K562 (cell line): ENCODE data around the gene SART3. TPM values are rescaled to one million over a fixed set of nuclear protein-coding genes. Genes with fewer than 3 reads are reported as not detected.
A peak's percentile ranks its signal among the peaks of the same experiment; 100 is the strongest.

Experiments used
- CHCHD3 ChIP-seq: fragments of 250-450 bp; sonication (Bioruptor Pico); IDR thresholded peaks from 2 replicates; pipeline ENCODE4 v2.1.2; 2022; ENCODE audit warnings: mild to moderate bottlenecking
- CREB3L1 ChIP-seq: fragments of 450-650 bp; IDR thresholded peaks from 2 replicates; pipeline ENCODE4 v1.6.1; 2014; ENCODE audit warnings: low read depth, mild to moderate bottlenecking, moderate library complexity, borderline replicate concordance
- DDX20 ChIP-seq: fragments of 450-650 bp; IDR thresholded peaks from 2 replicates; pipeline ENCODE4 v1.6.1; 2016; ENCODE audit warnings: missing genetic modification characterization, low read depth, mild to moderate bottlenecking, missing compliant biosample characterization, moderate library complexity
- FOXK1 ChIP-seq: sonication (generic); formaldehyde crosslinking; IDR thresholded peaks from 2 replicates; pipeline ENCODE4 v1.8.0; 2022; ENCODE audit warnings: missing genetic modification reagents, mild to moderate bottlenecking, borderline replicate concordance
- HBP1 ChIP-seq: fragments of 450-650 bp; formaldehyde crosslinking; IDR thresholded peaks from 2 replicates; pipeline ENCODE4 v1.4.0; 2022; ENCODE audit warnings: missing genetic modification characterization
- POLR2G ChIP-seq: fragments of 200-400 bp; formaldehyde crosslinking; IDR thresholded peaks from 2 replicates; pipeline ENCODE4 v1.6.1; 2017; ENCODE audit warnings: low read depth, mild to moderate bottlenecking, antibody characterized with exemption, low read length, moderate library complexity
- PPARD ChIP-seq: fragments of 250-450 bp; sonication (Bioruptor Pico); IDR thresholded peaks from 2 replicates; pipeline ENCODE4 v1.8.0; 2022; ENCODE audit warnings: inconsistent platforms, mild to moderate bottlenecking, moderate library complexity
- RBM34 ChIP-seq: fragments of 200-400 bp; formaldehyde crosslinking; IDR thresholded peaks from 2 replicates; pipeline ENCODE4 v1.6.1; 2018; ENCODE audit warnings: low read length, borderline replicate concordance; ENCODE audit not compliant: insufficient read depth
- SAFB ChIP-seq: fragments of 200-400 bp; formaldehyde crosslinking; IDR thresholded peaks from 2 replicates; pipeline ENCODE4 v1.6.1; 2017; ENCODE audit warnings: low read depth, low read length, borderline replicate concordance
- ZC3H8 ChIP-seq: fragments of 450-650 bp; IDR thresholded peaks from 2 replicates; pipeline ENCODE4 v1.6.1; 2017
- ZNF212 ChIP-seq: fragments of 450-650 bp; formaldehyde crosslinking; IDR thresholded peaks from 2 replicates; pipeline ENCODE4 v1.4.0; 2020; ENCODE audit warnings: mild to moderate bottlenecking
- ZNF444 ChIP-seq: fragments of 250-450 bp; sonication (Bioruptor Pico); IDR thresholded peaks from 2 replicates; pipeline ENCODE4 v1.4.0; 2020; ENCODE audit warnings: mild to moderate bottlenecking, moderate library complexity
- ZNF586 ChIP-seq: fragments of 450-650 bp; formaldehyde crosslinking; conservative IDR thresholded peaks from 2 replicates; pipeline ENCODE4 v1.4.0; 2020; ENCODE audit warnings: mild to moderate bottlenecking, moderate library complexity
- polyA plus RNA-seq, 8 experiments: library from polyadenylated mRNA; depleted of rRNA in 4 of 8; stranded (reverse) in 5 of 8; unstranded in 3 of 8; fragments of >200 nt; fragmentation: Nextera tagmentation in 2 of 8; fragmentation: Illumina TruSeq in 1 of 8; extraction: Ambion mirVana in 2 of 8; extraction: Trizol in 1 of 8; gene quantifications; 2 replicates each; pipeline versions ENCODE4 v1.2.1 to v1.2.3, GENCODE V29; 2011 to 2014; ENCODE audit warnings: inconsistent platforms in 1 of 8, missing spikeins in 1 of 8
- total RNA-seq, 7 experiments: library from RNA; depleted of rRNA in 6 of 7; stranded (reverse); fragments of >200 nt in 6 of 7; fragmentation: Illumina TruSeq in 2 of 7; extraction: Trizol in 2 of 7; gene quantifications; 2 replicates each; pipeline versions ENCODE4 v1.2.1 to v1.2.3, GENCODE V29; 2011 to 2021; ENCODE audit warnings: low replicate concordance in 1 of 7
- TF ChIP-seq, protein P1 (sequence below), 2 experiments: IDR thresholded peaks; 2 replicates each; pipeline ENCODE4 v1.6.1; 2012; ENCODE audit warnings: improper control_type of control experiment in 2 of 2, low read depth in 2 of 2, low read length in 2 of 2, borderline replicate concordance in 1 of 2
- TF ChIP-seq, protein P2 (sequence below): IDR thresholded peaks from 3 replicates; pipeline ENCODE4 v1.6.1; 2011; ENCODE audit warnings: borderline replicate concordance, mild to moderate bottlenecking, moderate library complexity; ENCODE audit not compliant: insufficient read length; ENCODE audit errors: extremely low read depth

The SART3 gene
- total and polyA plus RNA-seq, 9 of the 15 experiments (the other 6 are each of a cell fraction or from before 2014, with no cell fraction given): 8.9 to 167 (median 56.7) TPM

GRCh38 chr12:108560752-108561719 is at the start of gene SART3 (continued):
- TF ChIP-seq, protein P1, sequence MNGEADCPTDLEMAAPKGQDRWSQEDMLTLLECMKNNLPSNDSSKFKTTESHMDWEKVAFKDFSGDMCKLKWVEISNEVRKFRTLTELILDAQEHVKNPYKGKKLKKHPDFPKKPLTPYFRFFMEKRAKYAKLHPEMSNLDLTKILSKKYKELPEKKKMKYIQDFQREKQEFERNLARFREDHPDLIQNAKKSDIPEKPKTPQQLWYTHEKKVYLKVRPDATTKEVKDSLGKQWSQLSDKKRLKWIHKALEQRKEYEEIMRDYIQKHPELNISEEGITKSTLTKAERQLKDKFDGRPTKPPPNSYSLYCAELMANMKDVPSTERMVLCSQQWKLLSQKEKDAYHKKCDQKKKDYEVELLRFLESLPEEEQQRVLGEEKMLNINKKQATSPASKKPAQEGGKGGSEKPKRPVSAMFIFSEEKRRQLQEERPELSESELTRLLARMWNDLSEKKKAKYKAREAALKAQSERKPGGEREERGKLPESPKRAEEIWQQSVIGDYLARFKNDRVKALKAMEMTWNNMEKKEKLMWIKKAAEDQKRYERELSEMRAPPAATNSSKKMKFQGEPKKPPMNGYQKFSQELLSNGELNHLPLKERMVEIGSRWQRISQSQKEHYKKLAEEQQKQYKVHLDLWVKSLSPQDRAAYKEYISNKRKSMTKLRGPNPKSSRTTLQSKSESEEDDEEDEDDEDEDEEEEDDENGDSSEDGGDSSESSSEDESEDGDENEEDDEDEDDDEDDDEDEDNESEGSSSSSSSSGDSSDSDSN (IDR thresholded peaks at IDR 0.05; ENCODE audit: borderline replicate concordance in 1 of 2, low read depth in 2 of 2, low read length in 2 of 2): no peak; a peak in 1 of 4 replicates
- TF ChIP-seq RBM34 (no peak), ZNF586 (CRISPR knock-in tag) (no peak), DDX20 (tag) (no peak), CREB3L1 (no peak), ZC3H8 (no peak), HBP1 (CRISPR knock-in tag) (no peak), PPARD (CRISPR knock-in tag) (no peak), ZNF212 (CRISPR knock-in tag) (no peak), POLR2G (peak; percentile 92), ZNF444 (no peak), FOXK1 (no peak), CHCHD3 (no peak), SAFB (no peak)
- TF ChIP-seq, protein P2, sequence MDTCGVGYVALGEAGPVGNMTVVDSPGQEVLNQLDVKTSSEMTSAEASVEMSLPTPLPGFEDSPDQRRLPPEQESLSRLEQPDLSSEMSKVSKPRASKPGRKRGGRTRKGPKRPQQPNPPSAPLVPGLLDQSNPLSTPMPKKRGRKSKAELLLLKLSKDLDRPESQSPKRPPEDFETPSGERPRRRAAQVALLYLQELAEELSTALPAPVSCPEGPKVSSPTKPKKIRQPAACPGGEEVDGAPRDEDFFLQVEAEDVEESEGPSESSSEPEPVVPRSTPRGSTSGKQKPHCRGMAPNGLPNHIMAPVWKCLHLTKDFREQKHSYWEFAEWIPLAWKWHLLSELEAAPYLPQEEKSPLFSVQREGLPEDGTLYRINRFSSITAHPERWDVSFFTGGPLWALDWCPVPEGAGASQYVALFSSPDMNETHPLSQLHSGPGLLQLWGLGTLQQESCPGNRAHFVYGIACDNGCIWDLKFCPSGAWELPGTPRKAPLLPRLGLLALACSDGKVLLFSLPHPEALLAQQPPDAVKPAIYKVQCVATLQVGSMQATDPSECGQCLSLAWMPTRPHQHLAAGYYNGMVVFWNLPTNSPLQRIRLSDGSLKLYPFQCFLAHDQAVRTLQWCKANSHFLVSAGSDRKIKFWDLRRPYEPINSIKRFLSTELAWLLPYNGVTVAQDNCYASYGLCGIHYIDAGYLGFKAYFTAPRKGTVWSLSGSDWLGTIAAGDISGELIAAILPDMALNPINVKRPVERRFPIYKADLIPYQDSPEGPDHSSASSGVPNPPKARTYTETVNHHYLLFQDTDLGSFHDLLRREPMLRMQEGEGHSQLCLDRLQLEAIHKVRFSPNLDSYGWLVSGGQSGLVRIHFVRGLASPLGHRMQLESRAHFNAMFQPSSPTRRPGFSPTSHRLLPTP: no peak
